Osteoblast (primary cell): Measurements from ENCODE around the gene ELAPOR2. TPM values are rescaled to one million over a fixed set of nuclear protein-coding genes. Genes with fewer than 3 reads are reported as not detected.
"Not testable (repeated sequence)": the region's sequence is repeated elsewhere in the genome, so short reads cannot be mapped to it uniquely, and the experiment has no call there.

Experiments used
- DNase-seq: peaks from one replicate; pipeline ENCODE4 v3.0.0; 2011; ENCODE audit warnings: low spot score, mixed read lengths; ENCODE audit not compliant: insufficient read length; ENCODE audit errors: missing footprints
- H2AFZ ChIP-seq: 2 replicates; pipeline ENCODE4 v1.6.0; 2011; ENCODE audit warnings: mild to moderate bottlenecking, low read length
- H3K27ac ChIP-seq: 2 replicates; pipeline ENCODE4 v1.5.1; 2011; ENCODE audit warnings: mild to moderate bottlenecking, low read depth, low read length, moderate library complexity
- H3K27me3 ChIP-seq: 2 replicates; pipeline ENCODE4 v1.6.0; 2012; ENCODE audit warnings: mild to moderate bottlenecking, control low read depth, inconsistent platforms, low read length, moderate library complexity; ENCODE audit not compliant: insufficient read depth
- H3K36me3 ChIP-seq: 2 replicates; pipeline ENCODE4 v1.5.1; 2011; ENCODE audit warnings: mild to moderate bottlenecking, low read length, control low read depth, moderate library complexity; ENCODE audit not compliant: insufficient read depth
- H3K4me1 ChIP-seq: 2 replicates; pipeline ENCODE4 v1.5.1; 2011; ENCODE audit warnings: mild to moderate bottlenecking, low read length, control low read depth, moderate library complexity; ENCODE audit not compliant: insufficient read depth
- H3K4me2 ChIP-seq: 2 replicates; pipeline ENCODE4 v1.6.0; 2011; ENCODE audit warnings: mild to moderate bottlenecking, low read length; ENCODE audit not compliant: insufficient read depth
- H3K4me3 ChIP-seq: fragments of 200-600 bp; sonication (generic); 3 replicates; pipeline ENCODE4 v1.5.1; 2012; ENCODE audit warnings: mild to moderate bottlenecking, low read length, inconsistent platforms; ENCODE audit not compliant: insufficient read depth
- H3K79me2 ChIP-seq: 2 replicates; pipeline ENCODE4 v1.6.0; 2012; ENCODE audit warnings: mild to moderate bottlenecking, low read length, control low read depth, inconsistent platforms; ENCODE audit not compliant: insufficient read depth
- H3K9me3 ChIP-seq: 2 replicates; pipeline ENCODE4 v1.5.1; 2011; ENCODE audit warnings: low read depth, low read length, control low read depth
- H4K20me1 ChIP-seq: 2 replicates; pipeline ENCODE4 v1.6.0; 2012; ENCODE audit warnings: mild to moderate bottlenecking, low read length, control low read depth; ENCODE audit not compliant: insufficient read depth
- CTCF ChIP-seq: IDR thresholded peaks from 2 replicates; pipeline ENCODE4 v1.5.1; 2011; ENCODE audit warnings: mild to moderate bottlenecking, low read depth, low read length, moderate library complexity; ENCODE audit errors: extremely low read depth
- total RNA-seq: library from RNA; depleted of rRNA; stranded (reverse); fragments of >200 nt; gene quantifications from 2 replicates; pipeline ENCODE4 v1.2.3, GENCODE V29; 2012

ELAPOR2 gene
- total RNA-seq, 1 donor, result 4.0 TPM

GRCh38 chr7:87057210-87057609, 2.2 kb downstream of the ELAPOR2 start:
- Histone ChIP-seq H3K9me3 (no peaks in the 10 kb centered on the region), H4K20me1 (no peaks in the 10 kb centered on the region), H3K36me3 (no peaks in the 10 kb centered on the region), H3K4me2 (no peak overlapping the region), H3K27me3 (peaks cover 16% of the 10 kb centered on the region), H3K4me1 (no peaks in the 10 kb centered on the region), H2AFZ (no peak overlapping the region), H3K4me3 (no peak overlapping the region), H3K79me2 (no peaks in the 10 kb centered on the region), H3K27ac (no peak overlapping the region)
- no peak for TF ChIP-seq CTCF
- DNase-seq, result peak; percentile 25

GRCh38 chr7:87056346-87056745, 3.1 kb downstream of the ELAPOR2 start:
- no peak overlapping the region for H2AFZ ChIP-seq
- no peak overlapping the region for H3K4me3 ChIP-seq
- no peaks in the 10 kb centered on the region for H3K79me2 ChIP-seq
- no peaks in the 10 kb centered on the region for H3K36me3 ChIP-seq
- DNase-seq, result no peak
- TF ChIP-seq CTCF, result no peak
- no peaks in the 10 kb centered on the region for H3K9me3 ChIP-seq
- no peak overlapping the region for H3K4me2 ChIP-seq
- H3K27ac ChIP-seq, result no peak overlapping the region
- H3K4me1 ChIP-seq, result no peaks in the 10 kb centered on the region
- H4K20me1 ChIP-seq, result no peaks in the 10 kb centered on the region
- H3K27me3 ChIP-seq, result peaks cover 16% of the 10 kb centered on the region

GRCh38 chr7:87048839-87049238, 10.6 kb downstream of the ELAPOR2 start:
- no peak for DNase-seq
- no peaks in the 10 kb centered on the region for H3K79me2 ChIP-seq
- TF ChIP-seq CTCF, result no peak
- H3K4me1 ChIP-seq, result no peaks in the 10 kb centered on the region
- H2AFZ ChIP-seq, result no peak overlapping the region
- H3K27me3 ChIP-seq, result no peaks in the 10 kb centered on the region
- H3K9me3 ChIP-seq, result no peaks in the 10 kb centered on the region
- no peaks in the 10 kb centered on the region for H4K20me1 ChIP-seq
- H3K36me3 ChIP-seq, result no peaks in the 10 kb centered on the region
- no peak overlapping the region for H3K4me3 ChIP-seq
- no peak overlapping the region for H3K27ac ChIP-seq
- no peak overlapping the region for H3K4me2 ChIP-seq

GRCh38 chr7:87046456-87046855, 13.0 kb downstream of the ELAPOR2 start:
- H3K36me3 ChIP-seq, result no peaks in the 10 kb centered on the region
- H3K4me1 ChIP-seq, result no peaks in the 10 kb centered on the region
- H4K20me1 ChIP-seq, result no peaks in the 10 kb centered on the region
- no peaks in the 10 kb centered on the region for H3K27me3 ChIP-seq
- no peaks in the 10 kb centered on the region for H3K9me3 ChIP-seq
- no peak for DNase-seq
- no peak for TF ChIP-seq CTCF
- H3K27ac ChIP-seq, result no peak overlapping the region
- no peak overlapping the region for H3K4me3 ChIP-seq
- H3K79me2 ChIP-seq, result no peaks in the 10 kb centered on the region
- H2AFZ ChIP-seq, result no peak overlapping the region
- no peak overlapping the region for H3K4me2 ChIP-seq

- not testable (repeated sequence) for H3K36me3 ChIP-seq, DNase-seq
Observed at GRCh38 chr7:87044713-87045112, 14.7 kb downstream of the ELAPOR2 start.

GRCh38 chr7:87041586-87041985, 17.9 kb downstream of the ELAPOR2 start:
- H3K9me3 ChIP-seq, H3K36me3 ChIP-seq, H4K20me1 ChIP-seq, H3K27me3 ChIP-seq, H3K4me2 ChIP-seq, H3K27ac ChIP-seq, H3K79me2 ChIP-seq, H3K4me1 ChIP-seq, DNase-seq, H2AFZ ChIP-seq, H3K4me3 ChIP-seq: not testable (repeated sequence)

More at GRCh38 chr7:87044713-87045112, 14.7 kb downstream of the ELAPOR2 start:
- H3K79me2 ChIP-seq, H2AFZ ChIP-seq, H4K20me1 ChIP-seq, H3K4me1 ChIP-seq, H3K4me2 ChIP-seq, H3K4me3 ChIP-seq, H3K27ac ChIP-seq, H3K9me3 ChIP-seq, H3K27me3 ChIP-seq: not testable (repeated sequence)
